Stimulated activated naive CD4-positive, alpha-beta T cell treated with Interleukin-2 at 50 U/mL for 16 hours (primary cell): Measurements from ENCODE around the gene SOX6.
"Not testable (repeated sequence)": the region's sequence is repeated elsewhere in the genome, so short reads cannot be mapped to it uniquely, and the experiment has no call there.

Experiments
- DNase-seq: peaks from one replicate; lab custom pipeline; 2025; lab: John Stamatoyannopoulos, UW

SOX6 gene

GRCh38 chr11:16037179-16037578, 319.2 kb downstream of the SOX6 start:
- DNase-seq = no peak

GRCh38 chr11:16036218-16036617, 320.1 kb downstream of the SOX6 start:
- DNase-seq = no peak

- no peak for DNase-seq
Measured at GRCh38 chr11:16034074-16034473, 322.3 kb downstream of the SOX6 start.

GRCh38 chr11:16032974-16033373, 323.4 kb downstream of the SOX6 start:
- DNase-seq = no peak

- no peak for DNase-seq
Measured at GRCh38 chr11:16031210-16031609, 325.1 kb downstream of the SOX6 start.

- DNase-seq = no peak
Measured at GRCh38 chr11:16030664-16031063, 325.7 kb downstream of the SOX6 start.

- DNase-seq = not testable (repeated sequence)
Measured at GRCh38 chr11:16029151-16029550, 327.2 kb downstream of the SOX6 start.

GRCh38 chr11:16028419-16028818, 327.9 kb downstream of the SOX6 start:
- DNase-seq = no peak

- no peak for DNase-seq
Measured at GRCh38 chr11:16027621-16028020, 328.7 kb downstream of the SOX6 start.

GRCh38 chr11:16026849-16027248, 329.5 kb downstream of the SOX6 start:
- no peak for DNase-seq

- DNase-seq = no peak
Measured at GRCh38 chr11:16018931-16019330, 337.4 kb downstream of the SOX6 start.

GRCh38 chr11:16016468-16016829, 339.9 kb downstream of the SOX6 start:
- no peak for DNase-seq

GRCh38 chr11:16015741-16016467, 340.4 kb downstream of the SOX6 start:
- DNase-seq = no peak

GRCh38 chr11:16013649-16014275, 342.6 kb downstream of the SOX6 start:
- no peak for DNase-seq

- no peak for DNase-seq
Measured at GRCh38 chr11:16013242-16013641, 343.1 kb downstream of the SOX6 start.

- DNase-seq = no peak
Measured at GRCh38 chr11:16012125-16012751, 344.1 kb downstream of the SOX6 start.

GRCh38 chr11:16011396-16011795, 344.9 kb downstream of the SOX6 start:
- DNase-seq = no peak

- no peak for DNase-seq
Measured at GRCh38 chr11:16009021-16009420, 347.3 kb downstream of the SOX6 start.

- DNase-seq = no peak
Measured at GRCh38 chr11:16007514-16007913, 348.8 kb downstream of the SOX6 start.

- DNase-seq = no peak
Measured at GRCh38 chr11:16002942-16003341, 353.4 kb downstream of the SOX6 start.

- DNase-seq = no peak
Measured at GRCh38 chr11:16001899-16002426, 354.4 kb downstream of the SOX6 start.

- no peak for DNase-seq
Measured at GRCh38 chr11:16001044-16001568, 355.2 kb downstream of the SOX6 start.

- no peak for DNase-seq
Measured at GRCh38 chr11:16000065-16000464, 356.3 kb downstream of the SOX6 start.
